Fibroblast of peridontal ligament (primary cell): ENCODE measurements around the gene STAT2.
"Not testable (repeated sequence)": the region's sequence is repeated elsewhere in the genome, so short reads cannot be mapped to it uniquely, and the experiment has no call there.

Source experiments
- DNase-seq: peaks from one replicate; pipeline ENCODE4 v3.0.0-alpha.2; 2010; ENCODE audit errors: extremely low read depth

Gene STAT2

GRCh38 chr12:56330936-56331490 lies 28.9 kb downstream of the STAT2 start:
- DNase-seq, result no peak

- no peak for DNase-seq
Measured at GRCh38 chr12:56326533-56326932, 33.4 kb downstream of the STAT2 start.

DNA sequence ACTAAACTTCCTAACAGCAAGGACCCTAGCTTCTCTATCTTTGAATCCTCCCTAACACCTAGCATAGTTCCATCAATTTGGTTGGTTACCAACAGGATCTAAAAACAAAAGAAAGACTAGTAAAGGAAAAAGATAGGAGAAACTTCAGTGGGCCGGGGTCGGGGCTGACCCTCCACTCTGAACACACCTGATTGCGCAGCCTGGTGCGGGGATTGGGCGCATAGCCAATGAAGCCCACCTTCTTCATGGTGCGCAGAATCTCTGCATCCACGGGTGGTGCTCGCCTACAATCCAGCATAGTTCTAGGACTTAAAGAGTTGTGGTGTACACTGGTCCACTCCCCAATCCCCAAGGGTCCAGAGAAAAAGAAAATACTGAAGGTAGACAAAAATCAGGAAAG lies 33.8 kb downstream of the STAT2 start:
- DNase-seq, result no peak

DNA sequence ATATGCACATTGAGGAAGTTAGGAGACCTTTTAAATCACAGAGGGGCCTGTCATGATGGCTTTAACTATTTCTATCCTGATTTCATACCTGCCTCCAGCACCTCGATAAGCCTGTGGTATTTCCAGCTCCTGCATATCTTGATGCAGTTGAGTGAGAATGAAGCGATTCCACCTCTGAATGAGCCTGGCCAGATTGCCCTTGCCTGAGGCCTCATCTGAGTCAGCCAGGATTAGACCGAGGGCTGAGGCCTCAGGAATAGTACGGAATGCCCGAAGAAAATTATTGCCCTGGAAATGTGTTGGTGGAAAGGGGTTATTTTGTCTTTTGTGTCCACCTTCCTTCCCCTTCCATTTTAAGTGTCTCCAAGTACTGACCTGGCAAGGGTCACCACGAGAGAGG lies 35.7 kb downstream of the STAT2 start:
- DNase-seq, result no peak

GRCh38 chr12:56321610-56322009 lies 38.3 kb downstream of the STAT2 start:
- DNase-seq, result not testable (repeated sequence)

- no peak for DNase-seq
Measured at GRCh38 chr12:56321027-56321426, 38.9 kb downstream of the STAT2 start.

DNA sequence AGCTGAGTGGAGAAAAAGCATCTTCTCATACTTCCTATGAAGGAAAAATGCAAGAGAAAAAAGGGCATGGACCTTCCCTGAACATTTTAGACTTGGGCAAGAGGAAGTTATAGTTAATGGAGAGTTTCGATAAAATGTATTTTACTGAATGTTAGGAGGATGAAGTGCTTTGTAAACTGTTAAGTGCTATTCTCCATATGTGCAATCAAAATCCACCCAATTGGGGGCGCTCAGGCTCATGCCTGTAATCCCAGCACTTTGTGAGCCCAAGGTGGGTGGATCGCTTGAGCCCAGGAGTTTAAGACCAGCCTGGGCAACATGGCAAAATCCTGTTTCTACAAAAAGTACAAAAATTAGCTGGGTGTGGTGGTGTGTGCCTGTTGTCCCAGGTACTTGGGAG lies 42.2 kb downstream of the STAT2 start:
- no peak for DNase-seq

DNA sequence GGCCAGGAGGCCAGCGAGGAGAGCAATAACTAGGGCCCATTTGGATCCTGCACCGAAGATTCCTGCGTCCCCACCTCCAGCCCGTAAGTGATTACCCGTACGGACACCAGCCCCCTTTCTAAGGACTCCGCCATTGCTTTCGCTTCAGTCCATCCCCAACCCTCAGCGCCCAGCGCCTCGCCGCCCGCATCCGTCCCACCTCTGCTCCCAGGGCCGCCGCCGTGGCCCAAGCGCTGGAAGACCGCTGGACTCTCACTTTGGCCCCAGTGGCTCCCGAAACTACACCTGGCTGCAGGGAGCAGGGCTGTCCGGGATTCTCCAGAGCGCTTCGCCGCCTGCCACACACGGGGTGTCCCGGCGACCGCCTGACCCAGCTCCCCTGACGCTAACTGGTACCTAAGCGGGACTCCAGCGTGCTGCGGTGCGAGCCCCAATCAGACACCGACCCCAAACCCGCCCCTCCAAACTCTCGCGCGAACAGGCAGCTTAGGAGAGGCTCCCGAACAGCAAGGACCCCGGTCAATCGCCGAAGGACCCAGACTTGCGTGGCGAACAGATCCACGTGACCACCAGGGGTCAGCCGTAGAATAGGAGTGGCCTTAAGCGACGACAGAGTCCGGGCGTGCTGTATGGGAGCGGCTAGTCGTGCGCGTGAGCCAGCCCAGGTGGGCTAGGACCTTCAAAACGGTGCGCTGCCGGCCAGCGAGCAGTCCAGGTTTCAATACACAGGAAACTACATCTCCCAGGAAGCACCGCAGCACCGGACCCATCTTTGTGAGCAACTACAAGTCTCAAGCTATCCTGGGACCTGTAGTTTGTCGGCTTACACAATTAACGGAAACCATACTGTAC lies 44.1 kb downstream of the STAT2 start, which contains the start of gene CNPY2:
Gene CNPY2, minus strand, starts transcription at position 367 of the 852 bp plus-strand sequence. CDS start 771 bp downstream, outside the sequence.
- peak; percentile 95 for DNase-seq

- no peak for DNase-seq
Measured at GRCh38 chr12:56315249-56315621, 44.7 kb downstream of the STAT2 start.

DNA sequence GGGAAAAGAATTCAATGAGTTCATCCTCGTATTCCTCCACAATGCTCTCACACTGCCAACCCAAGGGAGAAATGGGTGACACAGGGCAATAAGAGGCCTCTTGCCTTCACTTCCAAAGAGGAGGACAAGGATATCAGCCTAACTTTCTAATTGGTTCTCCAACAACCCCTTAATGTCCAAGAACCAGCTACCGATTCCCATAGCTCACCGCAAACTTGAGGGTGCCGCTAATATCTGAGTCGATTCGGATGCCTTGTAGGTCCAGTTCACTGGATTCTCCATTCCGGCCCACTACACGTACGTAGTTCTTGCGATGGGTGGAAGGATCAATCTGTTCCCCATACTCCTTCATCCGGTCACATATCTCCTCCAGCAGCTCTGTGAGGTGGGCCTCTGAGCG lies 48.9 kb downstream of the STAT2 start:
- no peak for DNase-seq

GRCh38 chr12:56308714-56309113 lies 51.2 kb downstream of the STAT2 start:
- no peak for DNase-seq

- no peak for DNase-seq
Measured at GRCh38 chr12:56307221-56307965, 52.5 kb downstream of the STAT2 start.

DNA sequence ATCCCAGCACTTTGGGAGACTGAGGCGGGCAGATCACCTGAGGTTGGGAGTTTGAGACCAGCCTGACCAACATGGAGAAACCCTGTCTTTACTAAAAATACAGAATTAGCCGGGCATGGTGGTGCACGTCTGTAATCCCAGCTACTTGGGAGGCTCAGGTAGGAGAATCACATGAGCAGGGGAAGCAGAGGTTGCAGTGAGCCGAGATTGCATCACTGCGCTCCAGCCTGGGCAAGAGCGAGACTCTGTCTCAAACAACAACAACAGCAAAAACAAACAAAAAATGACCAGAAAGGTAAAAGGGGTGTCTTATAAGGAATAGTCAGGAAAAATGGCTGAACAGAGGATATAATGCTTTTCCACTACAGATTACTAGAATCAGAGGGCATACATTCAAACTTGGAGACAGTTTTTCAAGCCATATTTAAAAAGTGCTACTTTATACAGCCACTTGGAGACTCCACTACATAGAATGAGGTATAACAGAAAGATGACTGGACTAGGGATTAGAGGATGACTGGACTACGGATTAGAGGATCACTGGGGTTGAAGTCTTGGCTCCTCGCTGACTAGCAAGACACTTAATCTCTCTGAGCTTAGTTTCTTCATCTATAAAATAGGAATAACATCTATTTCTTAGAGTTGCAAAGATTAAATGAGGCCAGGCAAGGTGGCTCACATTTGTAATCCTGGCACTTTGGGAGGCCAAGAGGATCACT lies 54.9 kb downstream of the STAT2 start:
- no peak for DNase-seq

- DNase-seq, result no peak
Measured at GRCh38 chr12:56304276-56304675, 55.6 kb downstream of the STAT2 start.

DNA sequence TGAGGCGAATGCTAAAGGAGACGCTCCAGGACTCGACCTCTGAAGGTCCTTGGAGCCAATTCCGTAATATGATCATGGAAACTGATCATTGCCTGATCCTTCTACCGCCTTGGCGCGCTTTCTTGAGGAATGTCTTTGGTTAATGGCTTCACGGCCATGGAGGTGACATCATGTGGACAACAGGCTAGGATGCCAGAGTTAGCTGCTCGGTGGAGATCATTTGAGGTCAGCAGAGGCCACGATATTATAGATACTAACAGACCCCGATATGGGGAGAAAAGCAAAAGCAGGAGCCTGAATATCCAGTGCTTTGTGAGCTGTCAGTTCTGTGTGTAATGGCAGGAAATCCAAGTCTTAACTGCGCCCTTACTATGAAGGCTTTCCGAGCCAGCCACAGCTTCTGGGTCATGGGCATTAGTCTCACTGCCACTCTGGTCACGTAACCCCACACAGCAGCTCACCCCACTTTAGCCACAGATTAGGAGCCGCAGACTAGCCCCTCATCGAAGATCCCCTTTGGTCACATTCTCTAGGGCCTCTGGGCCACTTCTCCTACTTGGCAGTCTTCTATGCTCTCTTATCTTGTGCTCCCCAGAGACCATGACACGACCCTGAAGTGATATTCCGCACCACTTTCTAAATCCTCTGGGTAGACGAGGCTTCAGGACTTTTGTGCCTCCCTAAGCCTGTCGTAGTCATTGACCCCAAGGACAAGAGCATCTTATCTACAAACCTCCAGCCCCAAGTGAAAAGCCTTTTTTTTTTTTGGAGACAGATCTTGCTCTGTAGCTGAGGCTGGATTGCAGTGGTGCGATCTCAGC lies 59.1 kb downstream of the STAT2 start:
- DNase-seq, result no peak

DNA sequence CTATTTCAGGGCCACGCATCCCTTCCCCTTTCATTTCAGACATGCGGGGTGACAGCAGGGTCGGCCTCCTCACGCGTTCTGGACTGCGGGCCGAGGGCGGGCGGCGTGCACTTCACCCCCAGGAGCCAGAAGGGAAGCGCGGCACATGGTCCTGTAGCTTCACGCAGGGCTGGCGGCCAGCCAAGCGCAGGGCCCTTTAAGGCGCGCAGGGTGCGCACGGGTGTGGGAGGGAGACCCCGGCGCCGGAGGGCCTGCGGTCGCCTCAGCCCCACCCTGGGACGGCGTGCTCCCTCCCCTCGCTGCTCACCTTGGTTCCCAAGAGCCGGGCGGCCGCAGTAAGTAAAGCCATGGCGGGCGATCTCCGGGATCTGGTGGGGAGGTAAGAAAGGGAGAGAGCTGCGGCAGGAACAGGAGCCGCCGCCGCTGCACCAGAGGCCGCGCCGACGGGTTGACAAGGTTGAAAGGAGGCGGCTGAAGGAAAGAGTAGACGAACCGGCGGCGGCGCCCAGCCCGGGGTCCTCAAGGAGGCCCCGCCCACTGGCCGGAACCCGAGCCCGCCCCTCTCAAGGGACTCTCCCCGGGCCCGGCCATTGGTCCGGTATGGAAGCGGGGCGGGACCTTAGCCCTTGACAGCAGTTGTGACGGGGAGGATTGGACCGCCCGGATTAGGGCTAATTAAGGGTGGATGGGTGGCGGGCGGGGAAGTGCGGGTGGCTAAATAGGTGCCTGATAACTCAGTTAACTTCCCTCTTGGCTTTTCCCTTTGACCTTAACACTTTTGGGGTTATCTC lies 59.9 kb downstream of the STAT2 start, which contains the start of gene CS:
Gene CS, minus strand, starts transcription at position 478 of the 791 bp plus-strand sequence. Its CDS starts 129 bp downstream, at position 349.
- DNase-seq, result peak; percentile 95

DNA sequence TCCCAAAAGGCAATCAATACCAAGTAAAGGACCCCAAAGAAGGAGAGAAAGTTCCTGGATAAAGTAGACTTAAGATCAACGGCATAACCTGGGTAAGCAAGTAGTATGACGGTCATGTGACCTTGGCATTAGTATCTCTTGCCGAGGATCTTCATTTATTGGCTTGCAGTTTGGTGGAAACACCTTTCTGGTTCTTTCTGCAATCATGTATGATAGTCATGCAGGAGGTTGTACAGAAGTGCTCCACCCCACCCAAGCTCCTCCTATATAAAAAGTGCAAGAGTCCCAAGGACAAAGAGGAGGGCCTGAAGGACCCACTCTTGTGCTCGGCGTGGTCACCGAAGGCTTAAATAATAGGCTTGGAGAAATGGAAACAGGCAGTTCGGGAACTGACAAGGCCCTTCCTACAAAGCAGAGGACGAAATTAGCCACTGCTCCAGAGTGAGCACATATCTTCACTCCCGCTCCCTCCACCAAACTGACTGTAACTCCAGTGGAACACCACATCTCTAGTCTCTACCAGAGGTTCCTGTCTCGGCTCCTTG lies 60.5 kb downstream of the STAT2 start:
- peak; percentile 32 for DNase-seq

DNA sequence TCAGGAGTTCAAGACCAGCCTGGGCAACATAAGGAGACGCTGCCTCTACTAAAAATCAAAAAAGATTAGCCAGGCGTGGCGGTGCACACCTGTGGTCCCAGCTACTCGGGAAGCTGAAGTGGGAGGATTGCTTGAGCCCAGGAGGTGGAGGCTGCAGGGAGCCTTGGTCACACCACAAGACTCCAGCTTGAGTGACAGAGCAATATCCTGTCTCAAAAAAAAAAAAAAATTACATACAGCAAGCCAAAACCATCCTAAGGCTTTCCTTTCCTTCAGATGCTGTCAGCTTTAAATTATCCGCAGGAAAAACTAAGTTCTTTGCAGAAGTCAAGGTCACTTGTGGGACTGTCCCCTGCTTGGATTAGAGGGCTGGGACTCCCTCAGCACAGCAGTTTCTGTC lies 61.1 kb downstream of the STAT2 start:
- DNase-seq, result no peak

DNA sequence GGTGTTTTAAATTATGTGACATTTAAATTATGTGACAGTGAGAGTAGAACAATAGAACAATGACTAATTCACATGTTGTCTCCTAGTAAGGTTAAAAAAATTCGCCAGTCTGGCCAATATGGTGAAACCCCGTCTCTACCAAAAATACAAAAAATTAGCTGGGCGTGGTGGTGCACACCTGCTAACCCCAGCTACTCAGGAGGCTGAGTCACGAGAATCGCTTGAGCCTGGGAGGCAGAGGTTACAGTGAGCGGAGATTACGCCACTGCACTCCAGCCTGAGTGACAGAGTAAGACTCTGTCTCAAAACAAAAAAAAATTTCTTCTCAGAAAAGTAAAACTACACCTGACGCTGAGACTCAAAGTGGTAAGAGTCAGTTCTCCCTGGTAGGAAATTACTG lies 62.5 kb downstream of the STAT2 start:
- DNase-seq, result no peak

- peak; percentile 66 for DNase-seq
Measured at GRCh38 chr12:56296295-56296694, 63.6 kb downstream of the STAT2 start.
